ENCODE measurements around the gene KLF11. TPM values are rescaled to one million over a fixed set of nuclear protein-coding genes. Genes with fewer than 3 reads are reported as not detected.

KLF11 gene
- total and polyA plus RNA-seq, 2 donors (not counting 3 experiments of a cell fraction or from before 2014, with no cell fraction given), result 10.5 to 11.3 TPM

- no peak overlapping the region for H3K4me2 ChIP-seq (ENCODE audit: insufficient read depth, low read length)
- H3K9me3 ChIP-seq (replicated peaks; ENCODE audit: control insufficient read depth, insufficient read depth, low read length), result no peaks in the 10 kb centered on the region
- ChIA-PET CTCF (interaction anchor here (1.3 to 5.7 kb wide), 2 partner anchors 20 to 24 kb away, joined by 3 to 53 read pairs; no protein-coding TSS in a partner anchor), POLR2A (no interaction called here)
- intact Hi-C loops (cut with micrococcal nuclease) (no loop called here), dilution Hi-C loops (cut with MboI; ENCODE audit: extremely low pct_ligation_motif_present, low sequenced_read_pairs) (no loop called here)
- no peaks in the 10 kb centered on the region for H3K27me3 ChIP-seq (ENCODE audit: control insufficient read depth in 2 of 2, insufficient read depth in 2 of 2, low read length in 2 of 2)
- FAIRE-seq (no peak), DNase-seq (ENCODE audit: low read depth, low spot score) (no peak)
- no peak overlapping the region for H2AFZ ChIP-seq (ENCODE audit: low read depth, low read length)
- no peaks in the 10 kb centered on the region for H3K4me1 ChIP-seq (ENCODE audit: control insufficient read depth, extremely low read depth, insufficient read depth, low read length)
- no peak overlapping the region for H3K4me3 ChIP-seq (replicated peaks in 1 of 3; ENCODE audit: insufficient read depth in 1 of 3, low read depth in 1 of 3, low read length in 3 of 3)
- no peak overlapping the region for H3K27ac ChIP-seq (ENCODE audit: insufficient read depth, low read depth, low read length)
- H3K36me3 ChIP-seq (ENCODE audit: control insufficient read depth in 2 of 2, extremely low read depth in 1 of 2, insufficient read depth in 2 of 2, low read length in 2 of 2), result no peaks in the 10 kb centered on the region
- H3K9me1 ChIP-seq (replicated peaks; ENCODE audit: control insufficient read depth, extremely low read depth, insufficient read depth, low read length), result no peaks in the 10 kb centered on the region
- no TSS peak for BruUV-seq (replicated peaks)
- TF ChIP-seq MAX (IDR thresholded peaks at IDR 0.05; ENCODE audit: insufficient read depth, insufficient read length) (no peak), JUN (IDR thresholded peaks at IDR 0.05; ENCODE audit: borderline replicate concordance, insufficient read depth, insufficient read length, low read depth) (no peak), POLR2AphosphoS5 (IDR thresholded peaks at IDR 0.05; ENCODE audit: insufficient read depth, low read depth, low read length) (no peak), FOS (IDR thresholded peaks at IDR 0.05; ENCODE audit: borderline replicate concordance, insufficient read depth, low read length) (no peak), MYC (IDR thresholded peaks at IDR 0.05; ENCODE audit: low read depth, low read length) (no peak), EZH2 (IDR thresholded peaks at IDR 0.05; ENCODE audit: borderline replicate concordance, low read depth, low read length, severe bottlenecking) (no peak), GATA2 (IDR thresholded peaks at IDR 0.05; ENCODE audit: insufficient read depth, insufficient read length, low read depth, low read length) (no peak), POLR2A (IDR thresholded peaks at IDR 0.05; ENCODE audit: low read depth, low read length) (no peak)
- H3K9ac ChIP-seq (replicated peaks; ENCODE audit: extremely low read depth, insufficient read depth, low read length), result no peak overlapping the region
- H4K20me1 ChIP-seq (replicated peaks; ENCODE audit: control insufficient read depth, extremely low read depth, insufficient read depth, low read length), result no peaks in the 10 kb centered on the region
- no peaks in the 10 kb centered on the region for H3K79me2 ChIP-seq (ENCODE audit: control insufficient read depth, insufficient read depth, low read length)
Measured at GRCh38 chr2:10007435-10007834, 35.9 kb upstream of the KLF11 start.

Data from endothelial cell of umbilical vein (primary cell).